Central memory CD8-positive, alpha-beta T cell (primary cell): ENCODE measurements around the gene KIF2C.
"Not testable (repeated sequence)": the region's sequence is repeated elsewhere in the genome, so short reads cannot be mapped to it uniquely, and the experiment has no call there.

Source experiments
- ATAC-seq: fragments of 150-1000 bp; cut with Tn5 transposase; replicated peaks from 2 replicates; pipeline ENCODE4 v1.10.0; 2022; ENCODE audit warnings: mild to moderate bottlenecking, moderate FRiP score, moderate number of reproducible peaks; ENCODE audit not compliant: poor library complexity, severe bottlenecking; ENCODE audit errors: extremely low read depth
- DNase-seq, 2 donors: peaks; one replicate each; pipeline ENCODE4 v3.0.0; 2021; ENCODE audit warnings: low spot score in 2 of 2
- H3K27ac Mint-ChIP-seq: one replicate; pipeline ENCODE4 v1.8.0; 2022; ENCODE audit warnings: low read depth, mild to moderate bottlenecking, moderate library complexity, mixed read lengths
- H3K27me3 Mint-ChIP-seq: one replicate; pipeline ENCODE4 v1.8.0; 2022; ENCODE audit warnings: mixed read lengths
- H3K36me3 Mint-ChIP-seq: one replicate; pipeline ENCODE4 v1.8.0; 2022; ENCODE audit warnings: mild to moderate bottlenecking, moderate library complexity, mixed read lengths; ENCODE audit not compliant: insufficient read depth
- H3K4me1 Mint-ChIP-seq: one replicate; pipeline ENCODE4 v1.8.0; 2022; ENCODE audit warnings: mixed read lengths
- H3K4me3 Mint-ChIP-seq: one replicate; pipeline ENCODE4 v1.8.0; 2022; ENCODE audit warnings: mild to moderate bottlenecking, moderate library complexity, mixed read lengths
- H3K9me3 Mint-ChIP-seq: one replicate; pipeline ENCODE4 v1.8.0; 2022; ENCODE audit warnings: mixed read lengths

KIF2C gene

DNA sequence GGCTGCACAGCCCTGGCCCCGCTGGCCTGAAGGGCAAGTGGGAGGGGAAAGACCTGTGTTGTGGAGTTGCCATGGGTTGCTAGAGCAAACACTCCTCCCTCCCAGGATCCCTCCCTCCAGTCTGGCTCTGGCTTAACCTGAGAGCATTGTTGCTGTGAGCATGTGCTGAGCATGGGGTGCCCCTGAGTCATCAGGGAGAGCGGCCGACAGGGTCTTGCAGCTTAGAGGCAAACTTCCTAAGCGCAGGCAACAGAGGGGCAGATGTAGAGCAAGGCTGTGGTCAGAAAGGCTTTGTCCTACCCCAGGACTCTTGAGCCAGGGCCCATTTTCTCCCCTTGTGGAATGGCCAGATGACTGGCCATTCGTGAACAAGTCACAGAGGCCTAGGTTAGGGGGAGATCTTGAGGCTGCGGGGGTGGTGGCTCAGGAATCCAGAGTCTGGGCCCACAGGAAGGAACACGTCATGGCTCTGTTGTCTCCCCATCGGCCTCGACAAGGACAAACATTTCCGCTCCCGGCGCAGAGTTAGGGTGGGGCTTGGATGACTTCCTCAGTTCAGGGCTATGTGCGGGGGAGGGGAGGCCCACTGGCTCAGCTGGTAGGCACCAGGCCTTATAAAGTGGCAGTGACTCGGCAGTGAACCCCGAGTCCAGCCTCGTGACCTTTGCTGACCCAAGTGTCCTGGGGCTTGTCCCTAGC, 67.9 kb downstream of the KIF2C start:
- DNase-seq: peak; percentile 72 to 89
- peaks cover 64% of the 10 kb centered on the region for H3K36me3 Mint-ChIP-seq

DNA sequence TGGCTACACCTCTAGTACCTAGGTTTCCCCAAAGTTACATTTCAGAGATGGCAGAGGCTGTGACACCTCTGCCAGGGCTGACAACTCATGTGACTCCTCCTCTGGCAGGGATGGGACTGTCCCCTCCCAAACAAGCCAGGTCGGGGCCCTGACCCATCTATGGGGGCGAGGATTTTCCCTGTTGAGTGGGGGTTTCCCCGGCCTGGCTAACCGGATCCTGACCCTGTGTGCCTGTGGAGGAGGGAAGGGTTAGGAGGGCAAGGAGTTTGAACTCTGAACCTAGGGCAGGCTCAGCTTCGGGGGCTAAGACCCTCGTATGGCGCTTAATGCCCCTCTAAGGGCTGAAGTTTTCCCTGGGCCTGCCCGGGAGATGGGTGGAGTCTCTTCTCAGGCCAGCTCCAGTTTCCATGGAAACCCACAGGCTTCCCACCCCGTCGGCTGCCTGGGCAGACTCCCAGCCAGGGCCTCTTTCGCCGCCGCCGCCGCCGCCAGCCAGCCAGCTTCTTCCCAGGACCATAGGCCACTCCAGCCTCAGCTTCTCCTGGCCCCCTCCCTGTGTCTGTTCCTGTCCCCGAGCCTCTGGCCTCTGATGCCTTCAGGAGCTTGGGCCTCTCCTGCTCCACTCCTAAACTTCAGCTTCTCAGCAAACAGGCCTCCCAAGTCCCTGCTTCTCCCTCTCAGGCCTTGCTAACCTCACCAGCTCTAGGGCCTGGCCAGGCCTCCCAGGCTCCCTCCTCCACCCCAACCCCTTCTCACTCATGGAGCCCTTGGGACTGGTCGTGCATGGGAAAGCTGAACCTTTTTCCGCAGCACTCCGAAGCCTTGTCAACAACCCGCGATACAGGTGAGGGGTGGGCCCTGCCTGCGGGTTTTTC, 68.7 kb downstream of the KIF2C start, which contains the start of gene BTBD19:
Gene BTBD19, plus strand, starts transcription at position 461 of the 875 bp plus-strand sequence. Its CDS starts 298 bp downstream, at position 759.
- Mint-ChIP-seq H3K27ac (peak within 1 kb of the TSS; percentile 100), H3K4me1 (peaks cover 61% of the 10 kb centered on the region), H3K27me3 (no peaks in the 10 kb centered on the region), H3K4me3 (peak within 1 kb of the TSS; percentile 74), H3K36me3 (peaks cover 58% of the 10 kb centered on the region), H3K9me3 (no peaks in the 10 kb centered on the region)
- peak; percentile 2 for ATAC-seq
- DNase-seq: no peak

More for the DNA sequence above, 67.9 kb downstream of the KIF2C start:
- Mint-ChIP-seq H3K4me1 (peaks cover 68% of the 10 kb centered on the region), H3K27ac (peak overlapping the region; percentile 100), H3K27me3 (no peaks in the 10 kb centered on the region), H3K9me3 (no peaks in the 10 kb centered on the region), H3K4me3 (peak overlapping the region; percentile 74)
- peak; percentile 59 for ATAC-seq

DNA sequence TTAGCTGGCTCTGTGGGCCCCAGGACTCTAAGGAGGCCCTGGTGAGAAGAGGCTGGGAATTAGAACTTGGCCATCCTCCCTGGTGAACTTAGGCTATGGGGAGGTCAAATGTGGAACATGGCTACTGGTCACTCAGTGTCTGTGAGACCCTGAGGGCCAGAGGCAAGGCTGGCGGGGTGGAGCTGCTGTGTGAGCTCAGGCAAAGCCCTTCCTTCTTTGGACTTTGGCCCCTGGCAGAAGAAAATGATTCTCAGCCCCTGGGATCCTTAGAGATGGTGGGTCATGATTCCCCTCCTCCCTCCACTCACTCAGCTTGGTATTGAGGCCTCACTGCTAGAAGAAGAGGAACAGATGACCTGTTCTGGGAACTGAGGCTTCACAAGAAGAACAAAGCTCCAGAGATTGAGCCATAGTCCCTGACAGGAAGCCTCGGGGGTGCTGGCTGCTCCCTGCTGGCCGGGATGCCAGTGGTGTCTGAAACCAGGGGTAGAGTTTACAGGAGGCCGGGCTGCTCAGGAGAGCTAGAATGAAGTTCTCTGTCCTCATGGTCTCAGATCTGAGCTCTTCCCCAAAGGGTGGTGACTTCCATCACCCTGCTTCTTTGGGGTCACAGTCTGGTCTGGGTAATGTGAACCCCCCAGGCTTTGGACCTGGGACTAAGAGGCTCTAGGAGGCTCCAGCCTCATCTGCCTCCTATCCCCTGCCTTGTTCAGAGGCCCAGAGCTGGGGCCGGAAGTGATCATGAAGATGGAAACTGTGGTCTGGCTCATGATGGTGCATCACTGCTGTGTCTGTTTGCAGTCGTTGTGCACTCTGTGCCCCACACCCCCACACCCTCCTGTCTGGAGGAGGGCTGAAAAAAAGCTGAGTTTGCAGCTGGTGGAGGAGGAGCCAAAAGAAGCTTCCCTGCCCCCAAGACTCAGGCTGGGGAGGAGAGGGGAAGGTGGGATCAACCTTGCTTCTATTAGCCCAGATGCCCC, 69.6 kb downstream of the KIF2C start:
- Mint-ChIP-seq H3K27me3 (no peaks in the 10 kb centered on the region), H3K27ac (peak overlapping the region; percentile 100), H3K36me3 (peaks cover 56% of the 10 kb centered on the region), H3K9me3 (no peaks in the 10 kb centered on the region), H3K4me3 (peak overlapping the region; percentile 74), H3K4me1 (peaks cover 59% of the 10 kb centered on the region)
- peak; percentile 62 to 87 for DNase-seq
- peak; percentile 74 for ATAC-seq

DNA sequence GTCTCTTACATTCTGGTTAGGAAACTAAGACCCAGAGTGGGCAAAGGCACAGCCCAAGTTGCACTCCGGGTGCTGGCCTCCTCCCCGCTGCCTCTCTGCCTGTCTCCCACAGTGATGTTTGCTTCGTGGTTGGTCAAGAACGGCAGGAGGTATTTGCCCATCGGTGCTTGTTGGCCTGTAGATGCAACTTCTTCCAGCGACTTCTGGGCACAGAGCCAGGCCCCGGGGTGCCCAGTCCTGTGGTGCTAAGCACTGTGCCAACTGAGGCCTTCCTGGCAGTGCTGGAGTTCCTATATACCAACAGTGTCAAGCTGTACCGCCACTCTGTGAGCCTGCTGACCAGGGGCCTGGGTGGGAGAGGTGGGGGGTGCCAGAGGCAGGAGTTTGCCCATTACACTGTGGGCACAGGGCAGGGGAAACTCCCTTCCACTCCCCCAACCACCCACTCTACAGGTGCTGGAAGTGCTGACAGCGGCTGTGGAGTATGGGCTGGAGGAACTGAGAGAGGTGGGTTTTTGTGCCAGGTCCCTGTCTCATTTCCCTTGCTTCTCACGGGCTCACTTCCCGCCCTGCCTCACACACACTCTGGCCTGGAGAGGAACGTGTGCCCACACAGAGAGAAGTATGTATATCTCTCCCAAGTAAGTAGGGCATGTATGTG, 70.6 kb downstream of the KIF2C start:
- no peak for ATAC-seq
- H3K27me3 Mint-ChIP-seq: no peaks in the 10 kb centered on the region
- peaks cover 48% of the 10 kb centered on the region for H3K36me3 Mint-ChIP-seq
- H3K27ac Mint-ChIP-seq: peak overlapping the region; percentile 100
- no peak for DNase-seq
- peaks cover 67% of the 10 kb centered on the region for H3K4me1 Mint-ChIP-seq
- H3K4me3 Mint-ChIP-seq: peak overlapping the region; percentile 74
- H3K9me3 Mint-ChIP-seq: no peaks in the 10 kb centered on the region

DNA sequence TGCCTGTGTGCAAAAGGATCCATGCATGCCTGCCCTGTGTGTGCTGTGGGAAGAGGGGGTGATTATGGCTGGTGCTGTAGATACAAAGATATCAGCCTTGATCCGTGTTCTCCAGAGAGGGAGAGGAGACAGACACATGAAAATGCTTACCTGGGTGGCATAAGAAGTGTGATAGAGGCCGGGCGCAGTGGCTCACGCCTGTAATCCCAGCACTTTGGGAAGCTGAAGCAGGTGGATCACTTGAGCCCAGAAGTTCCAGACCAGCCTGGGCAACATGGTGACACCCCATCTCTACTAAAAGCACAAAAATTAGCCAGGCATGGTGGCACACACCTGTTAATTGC, 71.1 kb downstream of the KIF2C start:
- Mint-ChIP-seq H3K27ac (peak overlapping the region; percentile 100), H3K36me3 (peaks cover 44% of the 10 kb centered on the region), H3K4me1 (peaks cover 69% of the 10 kb centered on the region)
- DNase-seq, H3K27me3 Mint-ChIP-seq, H3K9me3 Mint-ChIP-seq, H3K4me3 Mint-ChIP-seq, ATAC-seq: not testable (repeated sequence)

DNA sequence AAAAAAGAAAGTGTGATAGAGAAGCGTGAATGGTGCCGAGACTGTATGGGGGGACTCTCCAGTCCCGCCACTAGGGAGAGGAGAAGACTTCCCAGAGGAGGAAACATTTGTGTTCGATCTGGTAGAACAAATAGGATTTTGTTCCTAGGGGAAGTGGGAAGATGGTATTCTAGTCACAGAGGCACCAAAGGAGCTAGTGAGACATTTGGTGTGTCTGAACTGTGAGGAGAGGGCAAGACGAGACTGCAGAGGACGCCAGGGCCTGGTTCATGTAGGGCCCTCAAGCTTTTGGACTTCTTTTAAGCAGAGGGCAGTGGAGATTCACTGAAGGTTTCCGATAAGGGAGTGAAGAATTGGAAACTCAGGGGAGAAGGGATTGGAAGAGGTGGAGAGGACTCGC, 71.6 kb downstream of the KIF2C start:
- DNase-seq (no peak), ATAC-seq (no peak)
- Mint-ChIP-seq H3K4me1 (peaks cover 69% of the 10 kb centered on the region), H3K27ac (peak overlapping the region; percentile 100), H3K27me3 (no peaks in the 10 kb centered on the region), H3K9me3 (no peaks in the 10 kb centered on the region), H3K36me3 (peaks cover 40% of the 10 kb centered on the region), H3K4me3 (peak overlapping the region; percentile 62)

DNA sequence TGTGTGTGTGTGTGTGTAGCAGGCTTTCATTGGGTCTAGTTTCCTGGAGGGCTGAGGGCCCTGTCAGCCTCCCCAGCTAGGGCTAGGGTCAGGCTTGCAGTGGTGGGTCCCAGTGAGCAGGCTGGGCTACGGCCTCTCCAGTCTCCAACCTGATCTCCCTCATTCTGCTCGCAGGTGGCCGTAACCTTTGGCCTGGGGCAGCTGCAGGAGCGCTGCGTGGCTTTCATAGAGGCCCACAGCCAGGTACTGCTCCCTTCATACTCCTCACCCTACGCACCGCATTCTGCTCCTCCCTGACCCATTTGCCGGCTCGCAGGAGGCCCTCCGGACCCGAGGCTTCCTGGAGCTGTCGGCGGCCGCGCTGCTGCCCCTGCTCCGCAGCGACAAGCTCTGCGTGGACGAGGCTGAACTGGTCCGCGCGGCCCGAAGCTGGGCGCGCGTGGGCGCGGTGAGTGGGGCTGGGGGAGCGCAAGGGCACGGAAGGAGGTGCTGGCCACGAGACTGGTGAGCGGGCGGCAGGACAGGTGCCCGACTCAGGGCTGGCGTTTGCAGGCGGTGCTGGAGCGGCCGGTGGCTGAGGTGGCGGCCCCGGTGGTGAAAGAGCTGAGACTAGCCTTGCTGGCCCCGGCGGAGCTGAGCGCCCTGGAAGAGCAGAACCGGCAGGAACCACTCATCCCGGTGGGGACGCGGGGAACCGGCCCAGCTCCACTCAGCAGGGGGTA, 73.3 kb downstream of the KIF2C start:
- peak overlapping the region; percentile 100 for H3K27ac Mint-ChIP-seq
- peak overlapping the region; percentile 91 for H3K4me3 Mint-ChIP-seq
- H3K36me3 Mint-ChIP-seq: peaks cover 28% of the 10 kb centered on the region
- H3K4me1 Mint-ChIP-seq: peaks cover 65% of the 10 kb centered on the region
- H3K9me3 Mint-ChIP-seq: no peaks in the 10 kb centered on the region
- no peaks in the 10 kb centered on the region for H3K27me3 Mint-ChIP-seq
- ATAC-seq (no peak), DNase-seq (no peak)

DNA sequence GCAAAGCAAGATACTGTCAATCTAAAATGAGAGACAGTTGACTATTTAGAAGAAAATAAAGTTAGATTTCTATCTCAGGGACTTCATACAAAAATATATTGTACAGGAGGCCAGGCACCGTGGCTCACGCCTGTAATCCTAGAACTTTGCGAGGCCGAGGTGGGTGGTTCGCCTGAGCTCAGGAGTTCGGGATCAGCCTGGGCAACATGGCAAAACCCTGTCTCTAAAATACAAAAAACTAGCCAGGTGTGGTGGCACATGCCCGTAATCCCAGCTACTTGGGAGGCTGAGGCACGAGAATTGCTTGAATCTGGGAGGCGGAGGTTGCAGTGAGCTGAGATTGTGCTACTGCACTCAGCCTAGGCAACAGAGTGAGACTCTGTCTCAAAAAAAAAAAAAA, 76.3 kb downstream of the KIF2C start:
- not testable (repeated sequence) for H3K4me3 Mint-ChIP-seq, DNase-seq, H3K9me3 Mint-ChIP-seq, H3K27me3 Mint-ChIP-seq, ATAC-seq
- peaks cover 65% of the 10 kb centered on the region for H3K4me1 Mint-ChIP-seq
- H3K27ac Mint-ChIP-seq: peak overlapping the region; percentile 100
- peaks cover 28% of the 10 kb centered on the region for H3K36me3 Mint-ChIP-seq

DNA sequence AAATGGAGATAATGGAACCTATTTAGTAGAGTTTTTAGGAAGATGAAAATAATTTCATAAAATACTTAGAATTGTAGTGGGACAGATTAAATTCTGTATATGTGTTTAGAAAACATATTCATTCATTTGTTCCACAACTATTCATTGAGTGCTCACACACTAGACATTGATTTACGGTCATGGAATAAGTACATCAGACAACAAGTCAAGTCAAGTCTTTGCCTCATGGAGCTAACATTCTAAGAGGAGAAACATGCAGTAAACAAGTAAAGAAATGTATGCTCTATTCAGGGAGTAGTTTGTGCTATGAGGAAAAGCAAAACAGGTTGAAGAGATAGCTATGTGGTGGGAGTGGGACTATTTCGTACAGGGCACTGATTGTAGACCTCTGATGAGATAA, 77.7 kb downstream of the KIF2C start:
- H3K4me3 Mint-ChIP-seq: peak overlapping the region; percentile 48
- H3K27me3 Mint-ChIP-seq: no peaks in the 10 kb centered on the region
- no peak for DNase-seq
- no peaks in the 10 kb centered on the region for H3K9me3 Mint-ChIP-seq
- H3K27ac Mint-ChIP-seq: peak overlapping the region; percentile 100
- H3K4me1 Mint-ChIP-seq: peaks cover 59% of the 10 kb centered on the region
- no peak for ATAC-seq
- H3K36me3 Mint-ChIP-seq: peaks cover 25% of the 10 kb centered on the region
